Activated CD8-positive, alpha-beta T cell treated with anti-CD3 and anti-CD28 coated beads for 36 hours (primary cell): ENCODE results near the gene HSBP1. TPM values are rescaled to one million over a fixed set of nuclear protein-coding genes. Genes with fewer than 3 reads are reported as not detected.

Experiments
- ATAC-seq: fragments of 200-7000 bp; cut with Tn5 transposase; one replicate; pipeline ENCODE4 v1.10.0; 2021; ENCODE audit warnings: mild to moderate bottlenecking, moderate library complexity
- CTCF ChIA-PET: fragments of 350-600 bp; sonication (Branson Sonifier 250); formaldehyde crosslinking; loops from one replicate; lab custom pipeline; 2021; ENCODE audit warnings: antibody characterized with exemption; lab: Charles Lee
- POLR2A ChIA-PET: fragments of 350-600 bp; sonication (Branson Sonifier 250); formaldehyde crosslinking; loops from one replicate; lab custom pipeline; 2021; ENCODE audit warnings: antibody characterized with exemption; lab: Charles Lee
- DNase-seq: peaks from one replicate; pipeline ENCODE4 v3.0.0-alpha.2; 2020
- H3K27ac Mint-ChIP-seq: one replicate; pipeline ENCODE4 v1.8.0; 2021; ENCODE audit warnings: mild to moderate bottlenecking, mixed read lengths
- H3K27me3 Mint-ChIP-seq: one replicate; pipeline ENCODE4 v1.8.0; 2021; ENCODE audit warnings: mixed read lengths
- H3K36me3 Mint-ChIP-seq: one replicate; pipeline ENCODE4 v1.8.0; 2021; ENCODE audit warnings: low read depth, mixed read lengths
- H3K4me1 Mint-ChIP-seq: one replicate; pipeline ENCODE4 v1.8.0; 2021; ENCODE audit warnings: low read depth, mixed read lengths
- H3K4me3 Mint-ChIP-seq: one replicate; pipeline ENCODE4 v1.8.0; 2021; ENCODE audit warnings: mild to moderate bottlenecking, moderate library complexity, mixed read lengths
- H3K9me3 Mint-ChIP-seq: one replicate; pipeline ENCODE4 v1.8.0; 2021; ENCODE audit warnings: mixed read lengths
- CTCF ChIP-seq: fragments of 200-600 bp; IDR thresholded peaks from one replicate; pipeline ENCODE4 v1.8.0; 2022; ENCODE audit warnings: antibody characterized with exemption, mild to moderate bottlenecking
- intact Hi-C: fragments of 100-400 bp; cut with micrococcal nuclease; formaldehyde crosslinking; loops from one replicate; pipeline ENCODE4 v1.10.0; 2022
- total RNA-seq, 2 experiments: library from RNA; stranded (reverse); gene quantifications; one replicate each; pipeline ENCODE4 v1.2.3, GENCODE V29; 2021

Gene HSBP1
- total RNA-seq, 2 experiments from 2014 or later, result 68.2 to 71.8 TPM

GRCh38 chr16:83863682-83864081 lies 55.9 kb downstream of the HSBP1 start:
- CTCF ChIA-PET, result no interaction called here
- TF ChIP-seq CTCF, result no peak
- intact Hi-C loops, result no loop called here
- H3K36me3 Mint-ChIP-seq, result no peaks in the 10 kb centered on the region
- POLR2A ChIA-PET, result no interaction called here
- H3K4me3 Mint-ChIP-seq, result no peak overlapping the region
- no peaks in the 10 kb centered on the region for H3K4me1 Mint-ChIP-seq
- peaks cover 22% of the 10 kb centered on the region for H3K27me3 Mint-ChIP-seq
- no peak for DNase-seq
- no peak overlapping the region for H3K27ac Mint-ChIP-seq
- no peak for ATAC-seq
- peaks cover 7% of the 10 kb centered on the region for H3K9me3 Mint-ChIP-seq

Other genes with a start within 250 kb of the HSBP1 start
- 1 to 10 TPM; 3.5 to 3.7 TPM for gene MLYCD, start 91.1 kb downstream of the HSBP1 start, total RNA-seq
- gene OSGIN1, start 145.3 kb downstream of the HSBP1 start, total RNA-seq, result under 1 TPM; 0.56 to 0.67 TPM
- gene NECAB2, start 160.3 kb downstream of the HSBP1 start, total RNA-seq, result not detected
- gene SLC38A8, start 234.8 kb downstream of the HSBP1 start, total RNA-seq, result not detected